OCI-LY1 (cell line): ENCODE measurements around the gene MS4A10.
"Not testable (repeated sequence)": the region's sequence is repeated elsewhere in the genome, so short reads cannot be mapped to it uniquely, and the experiment has no call there.

ENCODE experiments used
- H2AFZ ChIP-seq: fragments of 200-600 bp; sonication (generic), shearing (Covaris generic); 2 replicates; pipeline ENCODE4 v1.6.0; 2014; ENCODE audit warnings: antibody characterized with exemption, mild to moderate bottlenecking, low read length
- H3F3A ChIP-seq: fragments of 200-600 bp; sonication (generic), shearing (Covaris generic); 2 replicates; pipeline ENCODE4 v1.6.0; 2014; ENCODE audit warnings: mild to moderate bottlenecking, antibody characterized with exemption, low read length, moderate library complexity; ENCODE audit not compliant: insufficient read depth
- H3K27ac ChIP-seq: fragments of 200-600 bp; sonication (generic); 2 replicates; pipeline ENCODE4 v1.5.1; 2014; ENCODE audit warnings: low read length, mixed run types, mild to moderate bottlenecking, low read depth; ENCODE audit not compliant: poor library complexity, severe bottlenecking
- H3K27me3 ChIP-seq: fragments of 200-600 bp; sonication (generic); 2 replicates; pipeline ENCODE4 v1.6.0; 2014; ENCODE audit warnings: antibody characterized with exemption, mild to moderate bottlenecking, low read length, moderate library complexity; ENCODE audit not compliant: insufficient read depth
- H3K36me3 ChIP-seq: fragments of 200-600 bp; sonication (generic); 2 replicates; pipeline ENCODE4 v1.6.1; 2014; ENCODE audit warnings: mild to moderate bottlenecking, antibody characterized with exemption, low read length, moderate library complexity, mixed read lengths; ENCODE audit not compliant: insufficient read depth
- H3K4me1 ChIP-seq: fragments of 200-600 bp; sonication (generic); 2 replicates; pipeline ENCODE4 v1.5.1; 2014; ENCODE audit warnings: mild to moderate bottlenecking, low read length, moderate library complexity; ENCODE audit not compliant: insufficient read depth, severe bottlenecking
- H3K4me2 ChIP-seq: fragments of 200-600 bp; sonication (generic), shearing (Covaris generic); 2 replicates; pipeline ENCODE4 v1.6.1; 2014; ENCODE audit warnings: low read length
- H3K4me3 ChIP-seq: fragments of 200-600 bp; sonication (generic); 2 replicates; pipeline ENCODE4 v1.5.1; 2014; ENCODE audit warnings: low read length, low read depth, mild to moderate bottlenecking, mixed read lengths; ENCODE audit not compliant: poor library complexity, severe bottlenecking
- H3K79me2 ChIP-seq: fragments of 200-600 bp; shearing (Covaris generic); 2 replicates; pipeline ENCODE4 v1.6.1; 2016; ENCODE audit warnings: mixed run types, low read length, mixed read lengths; ENCODE audit not compliant: insufficient read depth
- H3K9ac ChIP-seq: fragments of 200-600 bp; sonication (generic), shearing (Covaris generic); 2 replicates; pipeline ENCODE4 v1.6.1; 2014; ENCODE audit warnings: mild to moderate bottlenecking, low read length, mixed read lengths
- H3K9me2 ChIP-seq: fragments of 200-600 bp; sonication (generic), shearing (Covaris generic); 2 replicates; pipeline ENCODE4 v1.6.1; 2014; ENCODE audit warnings: low read depth, mild to moderate bottlenecking, low read length, mixed read lengths
- H3K9me3 ChIP-seq: fragments of 200-600 bp; shearing (Covaris generic); 2 replicates; pipeline ENCODE4 v1.6.1; 2014; ENCODE audit warnings: low read length, mixed read lengths
- H4K20me1 ChIP-seq: fragments of 200-600 bp; sonication (generic), shearing (Covaris generic); 2 replicates; pipeline ENCODE4 v1.6.0; 2016; ENCODE audit warnings: mild to moderate bottlenecking, low read length; ENCODE audit not compliant: insufficient read depth
- EZH2 ChIP-seq: fragments of 200-600 bp; sonication (generic), shearing (Covaris generic); IDR thresholded peaks from 2 replicates; pipeline ENCODE4 v1.8.0; 2017; ENCODE audit warnings: borderline replicate concordance, mixed run types, mild to moderate bottlenecking, antibody characterized with exemption, low read length, moderate library complexity, mixed read lengths
- TF ChIP-seq, protein P1 (sequence below): fragments of 200-600 bp; sonication (generic), shearing (Covaris generic); IDR thresholded peaks from 2 replicates; pipeline ENCODE4 v1.5.1; 2017; ENCODE audit warnings: mild to moderate bottlenecking, antibody characterized with exemption, low read length, moderate library complexity, mixed read lengths

MS4A10 gene

DNA sequence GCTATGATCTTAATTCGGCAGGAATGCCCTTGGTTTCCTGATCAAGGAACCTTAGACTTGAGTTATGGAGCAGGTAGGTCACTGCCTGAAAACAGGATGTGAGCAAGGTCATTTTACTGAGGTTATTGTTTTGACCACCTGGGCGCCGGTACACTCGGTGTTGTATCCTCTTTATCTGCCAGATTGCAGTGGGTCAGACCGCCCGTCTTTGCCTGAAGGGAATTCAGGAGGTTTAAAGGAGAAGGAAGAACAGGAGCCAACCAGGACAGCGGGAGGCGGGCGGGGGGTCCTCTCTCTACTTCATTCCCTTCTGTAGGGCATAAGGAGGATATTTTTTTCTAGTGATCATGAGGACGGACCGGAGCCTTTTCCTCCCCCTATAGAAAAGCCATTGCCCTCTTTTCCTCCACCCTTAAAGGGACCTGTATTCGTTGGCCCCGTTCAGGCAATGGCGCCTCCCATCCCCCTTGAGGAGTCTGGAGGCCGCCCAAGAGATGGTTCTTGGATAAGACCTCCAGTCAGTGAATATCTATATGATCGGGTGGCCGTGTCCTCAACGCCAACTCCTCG, 27.8 kb upstream of the MS4A10 start:
- Histone ChIP-seq H3K36me3 (no peaks in the 10 kb centered on the region), H3F3A (no peaks in the 10 kb centered on the region), H3K4me1 (no peaks in the 10 kb centered on the region), H3K9ac (no peak overlapping the region), H3K9me2 (no peaks in the 10 kb centered on the region), H3K4me2 (no peak overlapping the region), H3K27ac (no peak overlapping the region), H3K79me2 (no peaks in the 10 kb centered on the region), H4K20me1 (no peaks in the 10 kb centered on the region), H3K9me3 (no peaks in the 10 kb centered on the region), H2AFZ (no peak overlapping the region), H3K27me3 (0 out of 2 replicates have a peak, but pooled peaks cover 7% of the 10 kb centered on the region), H3K4me3 (no peak overlapping the region)
- TF ChIP-seq, protein P1, sequence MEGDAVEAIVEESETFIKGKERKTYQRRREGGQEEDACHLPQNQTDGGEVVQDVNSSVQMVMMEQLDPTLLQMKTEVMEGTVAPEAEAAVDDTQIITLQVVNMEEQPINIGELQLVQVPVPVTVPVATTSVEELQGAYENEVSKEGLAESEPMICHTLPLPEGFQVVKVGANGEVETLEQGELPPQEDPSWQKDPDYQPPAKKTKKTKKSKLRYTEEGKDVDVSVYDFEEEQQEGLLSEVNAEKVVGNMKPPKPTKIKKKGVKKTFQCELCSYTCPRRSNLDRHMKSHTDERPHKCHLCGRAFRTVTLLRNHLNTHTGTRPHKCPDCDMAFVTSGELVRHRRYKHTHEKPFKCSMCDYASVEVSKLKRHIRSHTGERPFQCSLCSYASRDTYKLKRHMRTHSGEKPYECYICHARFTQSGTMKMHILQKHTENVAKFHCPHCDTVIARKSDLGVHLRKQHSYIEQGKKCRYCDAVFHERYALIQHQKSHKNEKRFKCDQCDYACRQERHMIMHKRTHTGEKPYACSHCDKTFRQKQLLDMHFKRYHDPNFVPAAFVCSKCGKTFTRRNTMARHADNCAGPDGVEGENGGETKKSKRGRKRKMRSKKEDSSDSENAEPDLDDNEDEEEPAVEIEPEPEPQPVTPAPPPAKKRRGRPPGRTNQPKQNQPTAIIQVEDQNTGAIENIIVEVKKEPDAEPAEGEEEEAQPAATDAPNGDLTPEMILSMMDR, result no peak
- no peak for TF ChIP-seq EZH2

DNA sequence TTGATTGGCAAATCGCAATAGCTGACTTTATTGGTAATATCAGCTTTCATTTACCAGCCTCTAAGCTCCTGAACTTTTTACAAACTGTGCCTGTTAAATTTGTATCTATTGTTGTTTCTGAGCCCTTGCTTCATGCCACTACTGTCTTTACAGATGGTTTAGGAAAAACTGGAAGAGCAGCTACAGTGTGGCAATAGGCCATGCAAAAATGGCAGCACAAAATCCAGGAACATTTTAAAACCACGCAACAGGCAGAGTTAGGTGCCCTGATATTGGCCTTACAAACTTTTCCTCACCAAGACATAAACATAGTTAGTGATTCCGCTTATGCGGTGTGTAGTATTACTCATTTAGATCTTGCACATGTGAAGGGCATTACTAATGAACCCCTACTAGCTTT, 26.5 kb upstream of the MS4A10 start:
- H3K4me2 ChIP-seq, H3K4me3 ChIP-seq, H3F3A ChIP-seq, H3K27ac ChIP-seq, H3K9me3 ChIP-seq, H2AFZ ChIP-seq, H3K36me3 ChIP-seq, H3K27me3 ChIP-seq, H3K4me1 ChIP-seq, H3K9ac ChIP-seq, H4K20me1 ChIP-seq, H3K9me2 ChIP-seq, H3K79me2 ChIP-seq: not testable (repeated sequence)

DNA sequence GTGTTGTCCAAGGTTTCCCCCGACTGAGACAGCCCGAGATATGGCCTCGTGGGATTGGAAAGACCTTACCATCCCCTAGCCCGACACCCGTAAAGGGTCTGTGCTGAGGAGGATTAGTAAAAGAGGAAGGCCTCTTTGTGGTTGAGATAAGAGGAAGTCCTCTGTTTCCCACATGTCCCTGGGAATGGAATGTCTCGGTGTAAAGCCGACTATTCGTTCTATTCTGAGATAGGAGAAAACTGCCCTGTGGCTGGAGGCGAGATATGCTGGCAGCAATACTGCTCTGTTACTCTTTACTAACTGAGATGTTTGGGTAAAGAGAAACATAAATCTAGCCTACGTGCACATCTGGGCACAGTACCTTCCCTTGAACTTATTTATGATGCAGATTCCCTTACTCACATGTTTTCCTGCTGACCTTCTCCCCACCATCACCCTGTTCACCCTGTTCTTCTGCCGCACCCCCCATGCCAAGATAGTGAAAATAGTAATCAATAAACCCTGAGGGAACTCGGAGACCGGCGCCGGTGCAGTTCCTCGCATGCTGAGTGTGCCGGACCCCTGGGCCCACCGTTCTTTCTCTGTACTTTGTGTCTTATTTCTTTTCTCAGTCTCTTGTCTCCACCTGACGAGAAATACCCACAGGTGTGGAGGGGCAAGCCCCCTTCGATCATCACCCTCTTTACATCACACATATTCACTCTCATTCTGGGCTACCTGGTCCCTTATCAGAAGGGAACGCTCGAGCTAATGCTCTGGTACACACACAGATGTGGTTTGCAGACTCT, 25.5 kb upstream of the MS4A10 start:
- H3F3A ChIP-seq, H3K4me3 ChIP-seq, H3K79me2 ChIP-seq, H2AFZ ChIP-seq, H3K4me1 ChIP-seq, H3K36me3 ChIP-seq, H3K9ac ChIP-seq, H3K27me3 ChIP-seq, H3K9me3 ChIP-seq, H3K9me2 ChIP-seq, H4K20me1 ChIP-seq, H3K4me2 ChIP-seq, H3K27ac ChIP-seq: not testable (repeated sequence)

DNA sequence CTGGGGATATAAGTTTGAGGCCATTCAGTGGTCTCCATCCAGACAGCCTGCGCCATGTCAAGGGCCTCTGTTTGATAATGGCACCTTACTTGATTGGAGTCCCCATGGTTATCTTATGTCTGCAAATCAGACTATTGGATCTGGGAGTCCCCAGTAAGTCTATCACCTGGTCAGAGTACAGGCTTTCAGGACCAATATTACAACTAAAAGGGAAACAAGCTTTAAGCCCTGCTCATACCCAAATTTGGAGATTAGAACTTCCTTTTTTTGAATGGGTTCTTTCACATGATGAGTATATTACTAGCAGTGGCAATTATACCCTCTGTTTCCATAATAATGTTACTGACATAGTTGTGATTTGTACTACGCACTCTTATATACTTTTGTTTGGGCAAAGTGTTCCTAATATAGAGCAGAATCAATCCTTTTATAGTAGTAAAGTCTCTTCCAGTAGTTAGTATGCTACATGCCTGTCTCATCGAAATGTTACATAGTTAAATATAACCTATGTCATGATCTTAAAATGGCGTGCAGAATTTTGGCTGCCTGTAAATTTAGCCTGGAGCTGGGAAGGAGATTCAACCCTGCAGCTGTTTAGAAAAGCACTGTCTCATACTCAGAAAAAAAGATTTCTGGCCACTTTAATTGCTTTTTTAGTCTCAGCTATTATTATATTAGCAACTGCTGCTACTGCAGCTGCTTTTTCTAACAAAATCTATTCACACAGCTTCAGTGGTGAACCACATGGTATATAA, 23.5 kb upstream of the MS4A10 start:
- H3K4me2 ChIP-seq, result no peak overlapping the region

More for the DNA sequence above, 23.5 kb upstream of the MS4A10 start:
- Histone ChIP-seq H4K20me1 (no peaks in the 10 kb centered on the region), H2AFZ (no peak overlapping the region), H3K36me3 (no peaks in the 10 kb centered on the region), H3K9me3 (no peaks in the 10 kb centered on the region), H3K9me2 (no peaks in the 10 kb centered on the region), H3K4me1 (no peaks in the 10 kb centered on the region), H3K27me3 (peaks cover 11% of the 10 kb centered on the region; the same call in 1 of the 2 replicates), H3K4me3 (no peak overlapping the region), H3K9ac (no peak overlapping the region), H3K27ac (no peak overlapping the region), H3K79me2 (no peaks in the 10 kb centered on the region), H3F3A (no peaks in the 10 kb centered on the region)
- no peak for TF ChIP-seq EZH2
- TF ChIP-seq, protein P1, result no peak
